Spleen (tissue), 7 donors: Measurements from ENCODE around the gene KIF17.

ENCODE experiments used
- POLR2AphosphoS5 ChIP-seq, 3 donors: sonication (generic); formaldehyde crosslinking; IDR thresholded peaks; one replicate each; pipeline ENCODE4 v1.5.1; 2017; ENCODE audit warnings: antibody characterized with exemption in 3 of 3
- TF ChIP-seq, protein P1 (sequence below), 11 experiments: fragments of 200-600 bp in 7 of 11; fragments of 450-650 bp in 4 of 11; sonication (generic) in 4 of 11; IDR thresholded peaks in 8 of 11; conservative IDR thresholded peaks in 3 of 11; 1 replicate in 7 of 11; 2 replicates in 4 of 11; pipeline versions ENCODE4 v1.4.0 to v1.8.0; 2016 to 2021; ENCODE audit warnings: antibody characterized with exemption in 11 of 11, inconsistent platforms in 4 of 11, mild to moderate bottlenecking in 1 of 11
- donor health status: DM: no; HTN: no; CAD: no; lungs with moderate emphysema.
- donor health status: DM: no; HTN: no; CAD: no.
- donor health status: DM: no; HTN: no; CAD: no.

DNA sequence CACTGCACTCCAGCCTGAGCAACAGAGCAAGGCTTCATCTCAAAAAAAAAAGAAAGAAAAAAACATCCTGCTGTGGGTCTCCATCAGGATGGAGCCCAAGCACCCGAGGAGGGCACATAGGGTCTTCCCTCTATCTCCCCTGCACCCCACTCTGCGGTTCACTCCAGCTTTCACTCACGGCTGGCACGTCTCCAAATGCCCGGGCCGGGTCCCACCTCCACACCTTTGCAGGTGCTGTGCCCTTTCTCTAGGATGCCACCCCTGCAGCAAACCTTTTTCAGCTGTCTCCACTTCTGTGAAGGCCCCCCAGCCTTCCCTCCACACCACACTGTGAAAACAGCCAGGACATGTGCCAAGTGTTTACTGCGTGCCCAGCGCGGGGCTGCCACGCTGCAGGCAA lies 34.2 kb downstream of the KIF17 start:
- TF ChIP-seq, protein P1, sequence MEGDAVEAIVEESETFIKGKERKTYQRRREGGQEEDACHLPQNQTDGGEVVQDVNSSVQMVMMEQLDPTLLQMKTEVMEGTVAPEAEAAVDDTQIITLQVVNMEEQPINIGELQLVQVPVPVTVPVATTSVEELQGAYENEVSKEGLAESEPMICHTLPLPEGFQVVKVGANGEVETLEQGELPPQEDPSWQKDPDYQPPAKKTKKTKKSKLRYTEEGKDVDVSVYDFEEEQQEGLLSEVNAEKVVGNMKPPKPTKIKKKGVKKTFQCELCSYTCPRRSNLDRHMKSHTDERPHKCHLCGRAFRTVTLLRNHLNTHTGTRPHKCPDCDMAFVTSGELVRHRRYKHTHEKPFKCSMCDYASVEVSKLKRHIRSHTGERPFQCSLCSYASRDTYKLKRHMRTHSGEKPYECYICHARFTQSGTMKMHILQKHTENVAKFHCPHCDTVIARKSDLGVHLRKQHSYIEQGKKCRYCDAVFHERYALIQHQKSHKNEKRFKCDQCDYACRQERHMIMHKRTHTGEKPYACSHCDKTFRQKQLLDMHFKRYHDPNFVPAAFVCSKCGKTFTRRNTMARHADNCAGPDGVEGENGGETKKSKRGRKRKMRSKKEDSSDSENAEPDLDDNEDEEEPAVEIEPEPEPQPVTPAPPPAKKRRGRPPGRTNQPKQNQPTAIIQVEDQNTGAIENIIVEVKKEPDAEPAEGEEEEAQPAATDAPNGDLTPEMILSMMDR (IDR thresholded peaks at IDR 0.05 in 8 of 11, conservative IDR thresholded peaks at IDR 0.05 in 3 of 11) = no peak
- TF ChIP-seq POLR2AphosphoS5 (IDR thresholded peaks at IDR 0.05) = no peak
